Right renal pelvis (tissue), 4 donors: ENCODE results near the gene CST9. TPM values are rescaled to one million over a fixed set of nuclear protein-coding genes. Genes with fewer than 3 reads are reported as not detected.

Experiments used
- DNase-seq, 4 donors: peaks; one replicate each; pipeline ENCODE4 v3.0.0-alpha.2; 2013; ENCODE audit warnings: low read depth in 4 of 4, low spot score in 3 of 4, missing footprints in 1 of 4
- polyA plus RNA-seq, 4 donors: library from polyadenylated mRNA; unstranded; fragments of 120-200 nt; gene quantifications; one replicate each; pipeline ENCODE4 v1.2.1, GENCODE V29; 2013; ENCODE audit not compliant: insufficient read length in 4 of 4

The CST9 gene
- polyA plus RNA-seq, 4 donors, result 0.05 to 0.17 TPM; not detected in 2

GRCh38 chr20:23562721-23563342, 42.9 kb downstream of the CST9 start:
- DNase-seq, result no peak

- DNase-seq, result no peak
These were observed 51.3 kb downstream of the CST9 start for GRCh38 chr20:23554401-23554800.

Other genes starting within 250 kb of the CST9 start
- 10 to 100 TPM; 16.0 to 18.4 (median 16.2) TPM for gene GZF1, start 243.7 kb downstream of the CST9 start, polyA plus RNA-seq
- 10 to 100 TPM; 15.0 to 22.3 (median 18.7) TPM for gene NAPB, start 184.4 kb downstream of the CST9 start, polyA plus RNA-seq
- gene CSTL1, start 166.2 kb downstream of the CST9 start, polyA plus RNA-seq, result under 1 TPM in 1 of 4 donors, not detected in 3; 0.10 TPM
- gene CST11, start 153.0 kb downstream of the CST9 start, polyA plus RNA-seq, result not detected
- gene CST8, start 114.8 kb downstream of the CST9 start, polyA plus RNA-seq, result not detected
- gene CST9L, start 37.4 kb downstream of the CST9 start, polyA plus RNA-seq, result not detected
- gene CST3, start 32.0 kb upstream of the CST9 start, polyA plus RNA-seq, result 100 to 1,000 TPM; 137 to 206 (median 155) TPM
- not detected for gene CST4, start 83.1 kb upstream of the CST9 start, polyA plus RNA-seq
- gene CST1, start 145.0 kb upstream of the CST9 start, polyA plus RNA-seq, result under 1 TPM in 2 of 4 donors, not detected in 2; 0.27 TPM
- not detected for gene CST2, start 220.8 kb upstream of the CST9 start, polyA plus RNA-seq